Spleen (tissue), 11 donors: ENCODE results near the gene LAMP1. TPM values are rescaled to one million over a fixed set of nuclear protein-coding genes. Genes with fewer than 3 reads are reported as not detected.

Source experiments
- DNase-seq: peaks from one replicate; pipeline ENCODE4 v3.0.0-alpha.2; 2020
- H3K27ac ChIP-seq, 8 donors: fragments of 200-600 bp; sonication (generic) in 7 of 8; 1 replicate in 4 of 8; 2 replicates in 4 of 8; pipeline versions ENCODE4 v1.5.0 to v1.8.0; 2016 to 2021; ENCODE audit warnings: inconsistent platforms in 4 of 8, mild to moderate bottlenecking in 4 of 8, moderate library complexity in 1 of 8
- H3K27me3 ChIP-seq, 7 donors: fragments of 200-600 bp; sonication (generic) in 6 of 7; replicated peaks in 1 of 7; 1 replicate in 4 of 7; 2 replicates in 3 of 7; pipeline versions ENCODE4 v1.5.0 to v1.8.0; 2016 to 2021; ENCODE audit warnings: inconsistent platforms in 3 of 7, mild to moderate bottlenecking in 1 of 7
- H3K36me3 ChIP-seq, 6 donors: fragments of 200-600 bp; sonication (generic) in 5 of 6; 1 replicate in 4 of 6; 2 replicates in 2 of 6; pipeline versions ENCODE4 v1.5.0 to v1.8.0; 2016 to 2021; ENCODE audit warnings: inconsistent platforms in 2 of 6
- H3K4me1 ChIP-seq, 6 donors: fragments of 200-600 bp; sonication (generic) in 5 of 6; 1 replicate in 3 of 6; 2 replicates in 3 of 6; pipeline versions ENCODE4 v1.5.0 to v1.8.0; 2016 to 2021; ENCODE audit warnings: inconsistent platforms in 3 of 6
- H3K4me3 ChIP-seq, 8 donors: fragments of 200-600 bp; sonication (generic) in 7 of 8; 1 replicate in 4 of 8; 2 replicates in 4 of 8; pipeline versions ENCODE4 v1.5.0 to v1.8.0; 2016 to 2021; ENCODE audit warnings: inconsistent platforms in 4 of 8, mild to moderate bottlenecking in 4 of 8, moderate library complexity in 2 of 8
- H3K9me3 ChIP-seq, 8 donors: fragments of 200-600 bp; sonication (generic) in 7 of 8; 1 replicate in 4 of 8; 2 replicates in 4 of 8; pipeline versions ENCODE4 v1.5.0 to v1.8.0; 2016 to 2021; ENCODE audit warnings: inconsistent platforms in 4 of 8
- POLR2A ChIP-seq, 3 donors: fragments of 450-650 bp; IDR thresholded peaks; one replicate each; pipeline ENCODE4 v1.5.1; 2017; ENCODE audit warnings: antibody characterized with exemption in 3 of 3, mild to moderate bottlenecking in 1 of 3
- POLR2AphosphoS5 ChIP-seq, 3 donors: sonication (generic); formaldehyde crosslinking; IDR thresholded peaks; one replicate each; pipeline ENCODE4 v1.5.1; 2017; ENCODE audit warnings: antibody characterized with exemption in 3 of 3
- WGBS, 5 donors: extraction: QIAGEN DNeasy Blood & Tissue Kit in 3 of 5; methylation state at CpG; one replicate each; pipeline versions ENCODE4 v1.1.5 to v1.1.7; 2013 to 2018; 5-methylcytosine and 5-hydroxymethylcytosine counted together
- intact Hi-C: fragments of 100-400 bp; cut with DNase I; formaldehyde crosslinking; loops from one replicate; pipeline ENCODE4 v1.15.0; 2023; ENCODE audit warnings: low total_unique reads
- polyA plus RNA-seq, 3 donors: library from polyadenylated mRNA; stranded (reverse); fragments of 200-250 nt; gene quantifications; one replicate each; pipeline ENCODE4 v1.2.1, GENCODE V29; 2013
- total RNA-seq, 7 donors: library from RNA; depleted of rRNA in 3 of 7; stranded (reverse); fragments of >200 nt in 3 of 7; fragmentation: NEBNext Ultra II Directional in 4 of 7; extraction: Animal tissue kit (Norgen Biotek cat#: 25700) in 4 of 7; gene quantifications; one replicate each; pipeline versions ENCODE4 v1.1.0 to v1.2.1, GENCODE V29; 2016 to 2021
- TF ChIP-seq, protein P1 (sequence below), 11 experiments: fragments of 200-600 bp in 7 of 11; fragments of 450-650 bp in 4 of 11; sonication (generic) in 4 of 11; IDR thresholded peaks in 8 of 11; conservative IDR thresholded peaks in 3 of 11; 1 replicate in 7 of 11; 2 replicates in 4 of 11; pipeline versions ENCODE4 v1.4.0 to v1.8.0; 2016 to 2021; ENCODE audit warnings: antibody characterized with exemption in 11 of 11, inconsistent platforms in 4 of 11, mild to moderate bottlenecking in 1 of 11
- donor health status: healthy with polysubstance abuse.
- donor health status: DM: no; HTN: no; CAD: no; lungs with moderate emphysema.
- donor health status: DM: no; HTN: no; CAD: no.
- donor health status: Bipolar disorder and iron deficiency.
- donor health status: healthy.
- donor health status: DM: no; HTN: no; CAD: no.
- donor health status: DM: yes; HTN: yes; CAD: no.

The LAMP1 gene
- total and polyA plus RNA-seq, 10 donors, result 27.0 to 210 (median 141) TPM

DNA sequence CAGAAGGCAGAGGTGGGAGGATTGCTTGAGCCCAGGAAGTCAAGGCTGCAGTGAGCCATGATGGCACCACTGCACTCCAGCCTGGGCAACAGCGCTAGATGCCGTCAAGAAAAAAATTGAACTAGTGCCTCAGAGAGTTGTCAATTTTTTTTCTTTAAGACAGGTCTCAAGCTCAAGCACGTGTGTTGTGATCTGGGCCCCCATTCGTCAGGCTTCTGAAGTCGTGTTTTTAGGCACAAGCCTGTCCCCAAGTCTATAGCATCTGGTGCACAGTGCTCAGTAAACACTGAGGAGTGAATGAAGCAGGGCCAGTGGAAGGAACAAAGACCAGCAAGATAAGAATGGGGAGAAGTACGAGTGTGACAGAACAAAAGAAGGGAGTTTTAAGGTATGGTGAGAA is 23.7 kb upstream of the LAMP1 start:
- no peaks in the 10 kb centered on the region for H3K9me3 ChIP-seq
- peak overlapping the region in 3 of 8 donors; percentile 40 to 50 (median 46) for H3K27ac ChIP-seq
- 82 to 89% (median 83%) methylated on average over 6 of the region's 6 CpGs for WGBS, 5 donors
- no peak overlapping the region for H3K4me3 ChIP-seq
- intact Hi-C loops, result no loop called here
- peaks cover 0 to 5% (median 0%) of the 10 kb centered on the region in 7 donors for H3K27me3 ChIP-seq
- peaks cover 0 to 20% (median 2%) of the 10 kb centered on the region in 6 donors for H3K36me3 ChIP-seq
- DNase-seq, result no peak
- peaks cover 0 to 29% (median 3%) of the 10 kb centered on the region in 6 donors for H3K4me1 ChIP-seq
- TF ChIP-seq, protein P1, sequence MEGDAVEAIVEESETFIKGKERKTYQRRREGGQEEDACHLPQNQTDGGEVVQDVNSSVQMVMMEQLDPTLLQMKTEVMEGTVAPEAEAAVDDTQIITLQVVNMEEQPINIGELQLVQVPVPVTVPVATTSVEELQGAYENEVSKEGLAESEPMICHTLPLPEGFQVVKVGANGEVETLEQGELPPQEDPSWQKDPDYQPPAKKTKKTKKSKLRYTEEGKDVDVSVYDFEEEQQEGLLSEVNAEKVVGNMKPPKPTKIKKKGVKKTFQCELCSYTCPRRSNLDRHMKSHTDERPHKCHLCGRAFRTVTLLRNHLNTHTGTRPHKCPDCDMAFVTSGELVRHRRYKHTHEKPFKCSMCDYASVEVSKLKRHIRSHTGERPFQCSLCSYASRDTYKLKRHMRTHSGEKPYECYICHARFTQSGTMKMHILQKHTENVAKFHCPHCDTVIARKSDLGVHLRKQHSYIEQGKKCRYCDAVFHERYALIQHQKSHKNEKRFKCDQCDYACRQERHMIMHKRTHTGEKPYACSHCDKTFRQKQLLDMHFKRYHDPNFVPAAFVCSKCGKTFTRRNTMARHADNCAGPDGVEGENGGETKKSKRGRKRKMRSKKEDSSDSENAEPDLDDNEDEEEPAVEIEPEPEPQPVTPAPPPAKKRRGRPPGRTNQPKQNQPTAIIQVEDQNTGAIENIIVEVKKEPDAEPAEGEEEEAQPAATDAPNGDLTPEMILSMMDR (IDR thresholded peaks at IDR 0.05 in 8 of 11, conservative IDR thresholded peaks at IDR 0.05 in 3 of 11), result no peak
- TF ChIP-seq POLR2AphosphoS5 (IDR thresholded peaks at IDR 0.05), result no peak

DNA sequence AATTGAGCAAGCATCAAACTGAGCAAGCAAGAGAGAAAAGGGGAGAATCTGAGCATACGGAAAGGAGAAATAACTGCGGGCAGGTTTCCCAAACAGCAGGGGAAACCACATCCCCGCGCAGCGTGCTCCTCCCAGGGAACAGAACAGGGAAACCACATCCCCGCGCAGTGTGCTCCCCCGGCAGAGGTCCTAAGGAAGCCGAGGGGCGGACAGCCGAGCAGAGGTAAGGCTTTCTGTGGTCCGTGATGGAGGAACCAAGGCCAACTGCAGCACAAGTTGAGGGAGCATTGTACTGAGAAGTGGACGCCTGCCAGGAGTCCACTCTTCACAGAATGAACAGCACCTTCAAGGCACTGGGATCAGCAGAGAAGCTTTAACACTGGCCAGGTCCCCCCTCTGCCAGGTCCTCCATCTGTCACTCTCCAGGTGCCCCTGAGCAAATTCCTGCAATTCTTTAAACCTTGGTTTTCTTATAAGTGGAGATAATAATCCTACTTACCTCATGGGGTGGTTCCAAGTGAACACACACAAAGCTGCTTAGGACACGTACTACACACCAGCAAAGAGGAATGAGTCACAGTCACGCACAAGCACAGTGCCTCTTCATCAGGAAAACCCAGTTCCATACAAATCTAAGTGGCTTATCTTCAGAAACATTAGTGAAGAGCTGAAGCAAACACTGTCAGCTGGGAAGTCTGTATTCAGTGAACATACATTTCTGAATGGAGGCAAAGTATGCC is 23.0 kb upstream of the LAMP1 start:
- Histone ChIP-seq H3K9me3 (no peaks in the 10 kb centered on the region), H3K27me3 (peaks cover 0 to 5% (median 0%) of the 10 kb centered on the region in 7 donors), H3K27ac (peak overlapping the region in 2 of 8 donors; percentile 46 to 50), H3K36me3 (peaks cover 0 to 15% (median 2%) of the 10 kb centered on the region in 6 donors), H3K4me1 (peaks cover 0 to 29% (median 3%) of the 10 kb centered on the region in 6 donors), H3K4me3 (no peak overlapping the region)
- DNase-seq, result no peak
- TF ChIP-seq POLR2A (IDR thresholded peaks at IDR 0.05) (no peak), POLR2AphosphoS5 (IDR thresholded peaks at IDR 0.05) (peak in 1 of 3 donors; percentile 37)
- intact Hi-C loops, result no loop called here
- 28 to 60% (median 53%) methylated on average over 10 to 15 of the region's 15 CpGs for WGBS, 5 donors

DNA sequence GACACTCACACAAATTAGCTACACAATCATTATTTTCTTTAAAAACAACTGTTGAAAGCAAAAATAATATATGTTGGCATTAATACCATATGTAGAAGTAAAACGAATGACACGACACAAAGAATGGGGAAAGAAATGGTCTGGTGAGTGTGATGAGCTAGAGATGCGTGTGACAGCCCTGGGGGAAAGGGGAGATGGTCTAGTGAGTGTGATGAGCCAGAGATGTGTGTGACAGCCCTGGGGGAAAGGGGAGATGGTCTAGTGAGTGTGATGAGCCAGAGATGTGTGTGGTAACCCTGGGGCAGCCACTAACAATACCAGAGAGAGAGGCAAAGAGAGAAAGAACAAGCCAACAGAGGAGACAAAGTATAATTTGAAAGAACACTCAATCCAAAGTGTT is 22.3 kb upstream of the LAMP1 start:
- DNase-seq, result no peak
- Histone ChIP-seq H3K27me3 (peaks cover 0 to 5% (median 0%) of the 10 kb centered on the region in 7 donors), H3K4me3 (no peak overlapping the region), H3K27ac (no peak overlapping the region), H3K9me3 (no peaks in the 10 kb centered on the region), H3K4me1 (peaks cover 0 to 29% (median 3%) of the 10 kb centered on the region in 6 donors), H3K36me3 (peaks cover 0 to 12% (median 0%) of the 10 kb centered on the region in 6 donors)
- intact Hi-C loops, result no loop called here
- TF ChIP-seq POLR2AphosphoS5 (IDR thresholded peaks at IDR 0.05) (no peak), POLR2A (IDR thresholded peaks at IDR 0.05) (no peak)
- TF ChIP-seq, protein P1 (IDR thresholded peaks at IDR 0.05 in 8 of 11, conservative IDR thresholded peaks at IDR 0.05 in 3 of 11), result no peak
- WGBS, 5 donors, result 82 to 87% (median 86%) methylated on average over 3 of the region's 3 CpGs

DNA sequence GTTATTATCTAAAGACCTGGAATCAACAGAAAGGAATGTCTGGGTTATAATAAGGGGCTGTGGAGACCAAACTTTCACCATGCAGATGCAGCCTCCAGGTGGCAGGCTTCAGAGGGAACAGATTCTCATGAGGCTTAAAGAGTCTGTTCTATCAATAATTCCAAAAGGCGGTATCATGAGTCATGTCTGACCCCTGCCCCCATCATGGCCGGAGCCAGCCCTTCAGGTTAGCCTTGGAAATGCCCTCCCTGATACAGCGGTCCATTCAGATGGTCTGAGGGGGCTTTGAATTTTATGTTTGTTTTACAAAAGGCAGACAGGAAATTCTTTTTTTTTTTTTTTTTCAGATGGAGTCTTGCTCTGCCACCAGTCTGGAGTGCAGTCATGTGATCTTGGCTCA is 21.7 kb upstream of the LAMP1 start:
- peaks cover 0 to 29% (median 3%) of the 10 kb centered on the region in 6 donors for H3K4me1 ChIP-seq
- H3K36me3 ChIP-seq, result peaks cover 0 to 12% (median 0%) of the 10 kb centered on the region in 6 donors
- 3 to 21% (median 9%) methylated on average over 3 of the region's 3 CpGs for WGBS, 5 donors
- DNase-seq, result no peak
- H3K27me3 ChIP-seq, result peaks cover 0 to 11% (median 0%) of the 10 kb centered on the region in 7 donors
- H3K27ac ChIP-seq, result no peak overlapping the region
- H3K9me3 ChIP-seq, result no peaks in the 10 kb centered on the region
- intact Hi-C loops, result no loop called here
- TF ChIP-seq, protein P1 (IDR thresholded peaks at IDR 0.05 in 8 of 11, conservative IDR thresholded peaks at IDR 0.05 in 3 of 11), result peak in 8 of 11 experiments; percentile 6 to 59 (median 40)
- TF ChIP-seq POLR2AphosphoS5 (IDR thresholded peaks at IDR 0.05) (no peak), POLR2A (IDR thresholded peaks at IDR 0.05) (no peak)
- no peak overlapping the region for H3K4me3 ChIP-seq
